Colonic mucosa (tissue), 4 donors: ENCODE measurements around the gene SAA4. TPM values are rescaled to one million over a fixed set of nuclear protein-coding genes. Genes with fewer than 3 reads are reported as not detected.
"Not testable (repeated sequence)": the region's sequence is repeated elsewhere in the genome, so short reads cannot be mapped to it uniquely, and the experiment has no call there.

ENCODE experiments used
- DNase-seq: peaks from one replicate; pipeline ENCODE4 v3.0.0-alpha.2; 2020
- H3K27ac ChIP-seq: fragments of 200-600 bp; one replicate; pipeline ENCODE4 v1.8.0; 2021
- H3K27me3 ChIP-seq: fragments of 200-600 bp; one replicate; pipeline ENCODE4 v1.8.0; 2021
- H3K36me3 ChIP-seq: fragments of 200-600 bp; one replicate; pipeline ENCODE4 v1.8.0; 2021
- H3K4me1 ChIP-seq: fragments of 200-600 bp; one replicate; pipeline ENCODE4 v1.8.0; 2021; ENCODE audit warnings: mild to moderate bottlenecking
- H3K4me3 ChIP-seq: fragments of 200-600 bp; one replicate; pipeline ENCODE4 v1.8.0; 2021
- H3K9ac ChIP-seq, 2 donors: one replicate each; pipeline ENCODE4 v1.7.0; 2013; ENCODE audit warnings: control low read depth in 2 of 2, low read depth in 2 of 2, low read length in 2 of 2
- H3K9me3 ChIP-seq: fragments of 200-600 bp; one replicate; pipeline ENCODE4 v1.8.0; 2021
- CTCF ChIP-seq: fragments of 200-600 bp; IDR thresholded peaks from one replicate; pipeline ENCODE4 v1.8.0; 2022; ENCODE audit warnings: antibody characterized with exemption, mild to moderate bottlenecking
- intact Hi-C: fragments of 100-400 bp; cut with DNase I; formaldehyde crosslinking; loops from one replicate; pipeline ENCODE4 v1.14.1; 2022
- total RNA-seq, 2 donors: library from RNA; stranded (reverse); fragmentation: NEBNext Ultra II Directional in 1 of 2; extraction: Animal tissue kit (Norgen Biotek cat#: 25700) in 1 of 2; gene quantifications; one replicate each; pipeline ENCODE4 v1.2.1, GENCODE V29; 2021
- donor health status: healthy.
- donor health status: DM: no; HTN: no; CAD: no.
- donor health status: DM: no; HTN: no; CAD: no.

Gene SAA4
- total RNA-seq, 2 donors from 2014 or later, result 0.86 TPM; not detected in 1

- no peak overlapping the region for H3K27ac ChIP-seq
- H3K36me3 ChIP-seq, result no peaks in the 10 kb centered on the region
- TF ChIP-seq CTCF, result no peak
- intact Hi-C loops, result no loop called here
- H3K4me1 ChIP-seq, result no peaks in the 10 kb centered on the region
- no peak overlapping the region for H3K4me3 ChIP-seq
- H3K9ac ChIP-seq, result no peak overlapping the region
- H3K9me3 ChIP-seq, result no peaks in the 10 kb centered on the region
- no peaks in the 10 kb centered on the region for H3K27me3 ChIP-seq
- no peak for DNase-seq
These were observed 34.6 kb upstream of the SAA4 start for GRCh38 chr11:18271206-18271605.

- Histone ChIP-seq H3K4me1 (no peaks in the 10 kb centered on the region), H3K27me3 (no peaks in the 10 kb centered on the region), H3K9me3 (no peaks in the 10 kb centered on the region), H3K36me3 (no peaks in the 10 kb centered on the region), H3K27ac (no peak overlapping the region), H3K9ac (no peak overlapping the region), H3K4me3 (no peak overlapping the region)
- DNase-seq, result no peak
- TF ChIP-seq CTCF, result no peak
- intact Hi-C loops, result no loop called here
These were observed 33.5 kb upstream of the SAA4 start for GRCh38 chr11:18270102-18270501.

GRCh38 chr11:18269252-18269651 lies 32.6 kb upstream of the SAA4 start:
- H3K4me1 ChIP-seq, DNase-seq, intact Hi-C loops, H3K4me3 ChIP-seq, H3K27me3 ChIP-seq, H3K9me3 ChIP-seq, H3K27ac ChIP-seq, H3K36me3 ChIP-seq, H3K9ac ChIP-seq: not testable (repeated sequence)

GRCh38 chr11:18267335-18268133 lies 30.9 kb upstream of the SAA4 start:
- H3K9ac ChIP-seq, H3K27me3 ChIP-seq, DNase-seq, H3K4me3 ChIP-seq, intact Hi-C loops, H3K4me1 ChIP-seq, H3K27ac ChIP-seq, H3K36me3 ChIP-seq, H3K9me3 ChIP-seq: not testable (repeated sequence)

- H3K9ac ChIP-seq, result no peak within 1 kb of the TSS
- no peak for DNase-seq
- no peak for TF ChIP-seq CTCF
- no peaks in the 10 kb centered on the region for H3K27me3 ChIP-seq
- H3K27ac ChIP-seq, result no peak within 1 kb of the TSS
- H3K36me3 ChIP-seq, result no peaks in the 10 kb centered on the region
- intact Hi-C loops, result no loop called here
- H3K4me1 ChIP-seq, result no peaks in the 10 kb centered on the region
- no peak within 1 kb of the TSS for H3K4me3 ChIP-seq
- H3K9me3 ChIP-seq, result no peaks in the 10 kb centered on the region
These were observed 29.3 kb upstream of the SAA4 start, which contains the start of gene SAA1 for GRCh38 chr11:18265949-18266348. SAA1 (plus strand) TSS chr11:18266264; CDS start chr11:18266888, 624 bp downstream.

- no peak overlapping the region for H3K4me3 ChIP-seq
These were observed 28.3 kb upstream of the SAA4 start for GRCh38 chr11:18264677-18265555.

More at GRCh38 chr11:18264677-18265555, 28.3 kb upstream of the SAA4 start:
- Histone ChIP-seq H3K27me3 (no peaks in the 10 kb centered on the region), H3K36me3 (no peaks in the 10 kb centered on the region), H3K9me3 (no peaks in the 10 kb centered on the region), H3K9ac (no peak overlapping the region), H3K27ac (no peak overlapping the region), H3K4me1 (no peaks in the 10 kb centered on the region)
- intact Hi-C loops, result no loop called here
- TF ChIP-seq CTCF, result no peak
- no peak for DNase-seq
